Posterior cingulate gyrus (tissue), 11 donors: ENCODE results near the gene MVP.

Source experiments
- DNase-seq, 10 donors: peaks; one replicate each; pipeline versions ENCODE4 v3.0.0 to v3.0.0-alpha.2; 2020 to 2021; ENCODE audit warnings: mixed read lengths in 3 of 10
- intact Hi-C: fragments of 100-400 bp; cut with DNase I; formaldehyde crosslinking; loops from one replicate; pipeline ENCODE4 v1.15.1; 2023

The MVP gene

GRCh38 chr16:29835926-29836325 lies 15.7 kb downstream of the MVP start:
- intact Hi-C loops = no loop called here
- no peak for DNase-seq

GRCh38 chr16:29836623-29837022 lies 16.4 kb downstream of the MVP start:
- DNase-seq = peak in 1 of 10 donors; percentile 57
- intact Hi-C loops = no loop called here

GRCh38 chr16:29837841-29838240 lies 17.6 kb downstream of the MVP start:
- intact Hi-C loops = no loop called here
- no peak for DNase-seq

GRCh38 chr16:29839822-29840221 lies 19.6 kb downstream of the MVP start:
- intact Hi-C loops = no loop called here
- DNase-seq = no peak

DNA sequence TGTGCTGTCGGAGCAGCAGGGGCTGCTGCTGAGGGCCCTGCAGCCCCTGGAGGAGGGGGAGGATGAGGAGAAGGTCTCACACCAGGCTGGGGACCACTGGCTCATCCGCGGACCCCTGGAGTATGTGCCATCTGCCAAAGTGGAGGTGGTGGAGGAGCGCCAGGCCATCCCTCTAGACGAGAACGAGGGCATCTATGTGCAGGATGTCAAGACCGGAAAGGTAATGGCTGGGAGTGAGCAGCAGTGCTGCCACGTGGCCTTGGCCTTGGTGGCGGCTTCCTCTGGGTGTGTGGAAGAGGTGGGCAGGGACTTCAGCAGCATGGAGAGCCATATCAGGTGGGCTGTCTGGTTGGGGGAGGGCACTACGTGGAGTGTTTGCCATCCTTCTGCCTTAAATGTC lies 20.0 kb downstream of the MVP start:
- intact Hi-C loops = no loop called here

GRCh38 chr16:29841631-29842030 lies 21.4 kb downstream of the MVP start:
- intact Hi-C loops = no loop called here
- DNase-seq = peak in 1 of 10 donors; percentile 68

More for the DNA sequence above, 20.0 kb downstream of the MVP start:
- DNase-seq = peak in 1 of 10 donors; percentile 57

- intact Hi-C loops = no loop called here
- no peak for DNase-seq
These were observed 22.6 kb downstream of the MVP start for GRCh38 chr16:29842732-29843346.

- intact Hi-C loops = no loop called here
- no peak for DNase-seq
These were observed 23.7 kb downstream of the MVP start for GRCh38 chr16:29843931-29844330.

DNA sequence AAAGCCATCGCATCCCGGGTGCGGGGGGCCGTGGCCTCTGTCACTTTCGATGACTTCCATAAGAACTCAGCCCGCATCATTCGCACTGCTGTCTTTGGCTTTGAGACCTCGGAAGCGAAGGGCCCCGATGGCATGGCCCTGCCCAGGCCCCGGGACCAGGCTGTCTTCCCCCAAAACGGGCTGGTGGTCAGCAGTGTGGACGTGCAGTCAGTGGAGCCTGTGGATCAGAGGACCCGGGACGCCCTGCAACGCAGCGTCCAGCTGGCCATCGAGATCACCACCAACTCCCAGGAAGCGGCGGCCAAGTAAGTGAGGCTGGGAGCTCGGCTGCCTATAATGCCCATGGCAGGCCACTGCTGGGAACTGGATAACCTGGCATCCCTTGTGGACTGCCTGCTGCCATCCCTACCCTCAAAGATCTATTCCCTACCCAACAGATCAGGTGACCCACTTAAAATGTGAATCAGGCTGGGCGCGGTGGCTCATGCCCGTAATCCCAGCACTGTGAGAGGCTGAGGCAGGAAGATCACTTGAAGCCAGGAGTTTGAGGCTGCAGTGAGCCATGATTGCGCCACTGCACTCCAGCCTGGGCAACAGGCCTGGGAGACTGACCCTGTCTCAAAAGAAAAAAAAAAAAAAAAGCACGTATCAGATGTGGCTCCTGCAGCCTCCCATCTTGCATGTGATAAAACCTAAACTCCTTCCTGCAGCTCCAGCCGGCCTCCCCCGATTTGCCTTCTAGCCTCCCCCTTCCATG lies 24.5 kb downstream of the MVP start:
- intact Hi-C loops = no loop called here
- no peak for DNase-seq

- no peak for DNase-seq
- intact Hi-C loops = no loop called here
These were observed 25.4 kb downstream of the MVP start for GRCh38 chr16:29845656-29846055.

DNA sequence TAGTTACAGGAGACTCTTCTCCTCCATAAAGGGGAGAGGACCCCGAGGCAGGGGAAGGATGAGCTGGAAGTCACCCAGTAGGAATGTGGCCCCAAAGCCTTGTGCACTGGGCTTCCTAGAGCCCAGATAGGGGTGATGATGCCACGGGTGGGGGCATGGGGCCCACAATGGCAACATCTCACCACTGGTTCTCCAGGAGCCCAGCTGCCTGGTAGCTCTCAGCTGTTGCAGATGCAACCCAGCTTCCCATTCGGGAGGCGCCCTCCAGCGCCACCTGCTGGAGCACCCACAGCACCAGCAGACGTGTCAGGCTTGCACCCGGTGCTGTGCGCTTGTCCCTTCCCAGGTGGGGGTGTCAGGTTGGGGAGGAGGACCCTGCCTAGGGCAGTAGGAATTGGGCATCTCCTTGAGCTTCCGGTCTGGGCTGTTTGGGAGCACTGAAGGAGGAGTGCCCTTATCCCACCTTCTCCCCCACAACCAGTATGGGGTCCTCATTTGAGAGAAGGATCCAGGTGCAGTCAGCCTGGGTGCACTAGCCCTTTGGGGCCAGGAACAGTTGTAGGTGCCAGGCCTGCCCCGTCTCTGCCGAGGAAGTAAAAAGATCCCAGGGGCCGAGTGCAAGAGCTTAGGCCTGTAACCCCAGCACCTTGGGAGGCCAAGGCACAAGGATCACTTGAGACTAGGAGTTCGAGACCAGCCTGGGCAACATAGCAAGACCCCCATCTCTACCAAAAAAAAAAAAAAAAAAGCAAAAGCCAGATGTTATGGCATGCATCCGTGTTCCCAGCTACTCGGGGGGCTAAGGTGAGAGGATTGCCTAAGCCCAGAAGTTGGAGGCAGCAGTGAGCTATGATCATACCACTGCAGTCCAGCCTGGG lies 28.4 kb downstream of the MVP start:
- peak; percentile 65 to 98 (median 82) for DNase-seq
- intact Hi-C loops = loop anchor here (1.0 kb wide), 1 partner anchor 41 kb away; no protein-coding TSS in a partner anchor

DNA sequence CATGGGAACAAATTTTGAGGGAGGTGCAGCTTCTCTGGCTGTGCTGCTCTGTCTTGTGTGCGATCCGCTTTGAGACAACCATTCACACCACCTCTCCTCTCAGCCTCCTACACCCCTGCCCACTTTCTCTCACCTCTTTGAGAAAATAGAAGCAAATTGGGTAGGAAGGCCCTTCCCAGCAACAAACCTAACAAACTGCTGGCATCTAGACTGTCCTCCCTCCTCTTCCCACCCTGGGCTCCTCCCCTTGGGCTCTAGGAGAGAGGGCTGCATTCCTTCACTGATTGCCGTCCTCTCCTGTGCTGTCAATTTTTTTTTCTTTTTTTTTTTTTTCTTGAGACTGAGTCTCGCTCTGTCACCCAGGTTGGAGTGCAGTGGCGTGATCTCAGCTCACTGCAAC lies 29.2 kb downstream of the MVP start:
- intact Hi-C loops = no loop called here
- DNase-seq = peak in 3 of 10 donors; percentile 23 to 51 (median 26)

DNA sequence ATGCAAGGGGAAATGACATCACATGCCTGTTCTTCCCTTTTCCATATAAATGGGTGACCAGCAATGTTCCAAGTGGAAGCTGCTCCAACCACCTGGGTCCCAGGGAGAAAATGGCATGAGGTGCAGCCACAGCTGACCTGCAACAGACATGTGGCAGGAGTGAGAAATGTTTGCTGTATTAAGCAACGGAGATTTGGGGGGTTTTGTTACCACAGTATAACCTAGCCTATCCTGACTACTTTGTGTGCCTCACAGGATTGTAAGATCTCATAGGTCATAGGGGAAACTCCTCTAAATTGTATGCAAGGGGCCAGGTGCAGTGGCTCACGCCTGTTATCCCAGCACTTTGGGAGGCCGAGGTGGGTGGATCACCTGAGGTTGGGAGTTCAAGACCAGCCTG lies 30.7 kb downstream of the MVP start:
- intact Hi-C loops = no loop called here
- no peak for DNase-seq

- DNase-seq = peak in 1 of 10 donors; percentile 27
- intact Hi-C loops = no loop called here
These were observed 32.4 kb downstream of the MVP start for GRCh38 chr16:29852654-29853053.

GRCh38 chr16:29854520-29855100 lies 34.3 kb downstream of the MVP start:
- intact Hi-C loops = no loop called here
- DNase-seq = no peak

DNA sequence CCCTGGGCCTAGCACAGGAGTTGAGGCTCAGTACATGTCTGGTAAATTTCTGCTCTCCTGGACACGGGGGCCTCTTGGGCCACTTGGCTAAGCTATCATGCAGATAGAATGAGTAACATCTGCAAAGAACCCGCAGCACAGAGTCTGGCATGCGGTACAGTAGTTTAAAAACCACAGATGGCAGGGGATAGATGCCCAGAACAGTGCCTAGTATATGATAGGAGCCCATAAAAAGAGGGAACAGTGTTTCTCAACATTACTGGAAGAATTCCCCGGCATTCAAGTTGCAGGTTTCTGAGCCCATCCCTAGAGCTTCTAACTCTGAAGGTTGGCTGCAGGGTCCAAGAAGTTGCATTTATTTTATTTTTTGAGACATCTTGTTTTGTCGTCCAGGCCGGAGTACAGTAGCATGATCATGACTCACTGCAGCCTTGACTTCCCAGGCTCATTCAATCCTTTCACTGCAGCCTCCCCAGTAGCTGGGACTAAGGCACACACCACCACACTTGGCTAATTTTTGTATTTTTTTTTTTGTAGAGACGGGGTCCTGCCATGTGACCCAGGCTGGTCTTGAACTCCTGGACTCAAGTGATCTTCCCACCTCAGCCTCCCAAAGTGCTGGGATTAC lies 37.0 kb downstream of the MVP start:
- intact Hi-C loops = no loop called here
- no peak for DNase-seq

DNA sequence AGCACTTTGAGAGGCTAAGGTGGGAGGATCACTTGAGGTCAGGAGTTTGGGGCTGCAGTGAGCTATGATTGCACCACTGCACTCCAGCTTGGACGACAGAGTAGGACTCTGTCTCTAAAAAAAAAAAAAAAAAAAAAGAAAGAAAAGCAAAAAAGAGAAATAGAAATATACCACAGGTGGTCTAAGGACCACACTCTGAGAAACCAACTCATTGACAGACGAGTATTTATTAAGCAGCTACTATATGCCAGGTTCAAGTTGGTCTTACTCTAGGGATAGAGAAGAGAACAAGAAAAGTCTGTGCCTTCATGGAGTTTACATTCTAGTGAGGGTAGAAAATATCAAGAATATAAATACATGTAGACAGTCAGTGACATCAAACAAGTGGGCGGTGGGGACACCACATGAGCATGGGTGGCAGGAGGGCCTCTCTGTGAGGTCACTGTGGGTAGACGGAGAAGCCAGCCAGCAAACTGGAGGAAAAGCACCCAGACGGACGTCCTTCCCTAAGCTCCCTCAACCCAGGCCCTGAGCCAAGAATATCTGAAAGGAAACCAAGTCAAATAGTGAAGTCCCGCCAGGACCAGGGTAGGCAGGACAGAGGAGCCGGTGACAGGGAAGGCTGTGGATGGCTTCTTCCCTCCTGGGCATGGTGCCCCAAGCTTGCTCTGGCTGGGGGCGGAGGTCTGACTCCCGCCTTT lies 38.0 kb downstream of the MVP start:
- no peak for DNase-seq
- intact Hi-C loops = no loop called here

GRCh38 chr16:29858974-29859373 lies 38.7 kb downstream of the MVP start:
- DNase-seq = no peak
- intact Hi-C loops = no loop called here

- intact Hi-C loops = loop anchor here (5.0 kb wide), 1 partner anchor 112 kb away; the partner anchor contains the start of gene TAOK2
- DNase-seq = no peak
These were observed 40.0 kb downstream of the MVP start for GRCh38 chr16:29860218-29860617.
